GM18519 (cell line): Measurements from ENCODE around the gene FUNDC2.

Source experiments
- ATAC-seq: cut with Tn5 transposase; IDR thresholded peaks from one replicate; pipeline ENCODE4 v1.9.1; 2021; ENCODE audit warnings: mild to moderate bottlenecking, moderate library complexity; ENCODE audit not compliant: unreplicated experiment, low FRiP score

Gene FUNDC2

GRCh38 chrX:155068165-155068564 lies 41.5 kb downstream of the FUNDC2 start:
- no peak for ATAC-seq

- no peak for ATAC-seq
These were observed 42.8 kb downstream of the FUNDC2 start for GRCh38 chrX:155069414-155069813.

GRCh38 chrX:155070038-155070437 lies 43.4 kb downstream of the FUNDC2 start:
- ATAC-seq = no peak

DNA sequence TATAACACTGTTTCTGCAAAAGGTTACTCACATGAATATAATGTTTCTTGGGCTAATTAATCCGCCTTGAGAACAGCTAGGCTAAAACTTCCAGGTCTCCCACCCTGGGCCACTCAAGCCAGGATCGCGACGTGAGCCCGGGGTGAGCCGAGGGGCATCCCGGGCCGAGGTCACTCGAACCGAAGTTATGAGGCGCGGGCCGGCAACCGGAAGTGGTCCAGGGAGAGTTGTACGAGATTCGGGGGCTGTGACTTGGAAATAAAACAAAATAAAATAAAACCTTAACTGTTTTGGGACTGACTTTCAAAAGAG lies 44.0 kb downstream of the FUNDC2 start:
- ATAC-seq = no peak

GRCh38 chrX:155070975-155071693 lies 44.5 kb downstream of the FUNDC2 start, which contains the start of the genes BRCC3, CMC4 and MTCP1:
Gene BRCC3, plus strand, starts transcription at chrX:155071508. Its CDS starts 20 bp downstream, at chrX:155071528.
Gene CMC4, minus strand, starts transcription at chrX:155071136. Its CDS starts 7,113 bp downstream, at chrX:155064023.
Gene MTCP1, minus strand, starts transcription at chrX:155071136. Its CDS starts 5,126 bp downstream, at chrX:155066010.
- peak; percentile 73 for ATAC-seq

- no peak for ATAC-seq
These were observed 45.1 kb downstream of the FUNDC2 start for GRCh38 chrX:155071694-155072280.

GRCh38 chrX:155086202-155086840 lies 59.7 kb downstream of the FUNDC2 start:
- ATAC-seq = no peak

DNA sequence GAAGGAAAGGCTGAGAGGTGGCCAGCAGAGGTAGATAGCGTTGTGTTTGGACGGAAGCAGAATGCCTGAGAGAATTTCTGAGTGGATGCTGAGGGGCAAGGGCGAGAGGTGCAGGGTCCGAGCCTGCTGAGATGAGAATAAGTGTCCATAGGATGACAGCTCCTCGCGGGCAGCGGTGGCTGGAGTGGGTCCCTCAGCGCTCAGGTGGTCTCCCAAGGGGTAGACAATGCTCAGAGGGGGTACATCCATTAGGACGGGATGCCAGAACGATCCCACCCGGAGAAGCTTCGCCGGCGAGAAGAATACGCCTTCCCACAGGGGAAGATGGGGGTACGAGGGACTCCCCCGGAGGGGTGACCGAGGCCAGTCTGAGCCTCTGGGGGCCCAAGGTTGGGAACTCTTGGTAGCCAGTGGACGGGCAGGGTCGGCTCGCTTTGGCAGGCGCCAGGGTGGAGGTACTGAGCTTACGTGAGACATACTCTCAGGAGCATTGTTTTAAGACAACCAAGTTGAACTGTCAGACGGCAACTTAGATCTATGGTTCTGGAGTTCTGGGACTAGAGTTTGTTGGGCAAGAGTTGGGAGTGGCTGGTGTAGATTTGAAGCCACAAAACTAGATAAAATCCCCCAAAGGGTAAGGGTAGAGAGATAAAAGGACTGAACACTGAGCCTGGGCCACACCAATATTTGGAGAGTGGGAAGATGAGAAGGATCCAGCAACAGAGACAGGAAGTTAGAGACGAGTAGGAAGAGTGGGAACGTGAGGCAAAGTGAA lies 60.5 kb downstream of the FUNDC2 start:
- no peak for ATAC-seq

DNA sequence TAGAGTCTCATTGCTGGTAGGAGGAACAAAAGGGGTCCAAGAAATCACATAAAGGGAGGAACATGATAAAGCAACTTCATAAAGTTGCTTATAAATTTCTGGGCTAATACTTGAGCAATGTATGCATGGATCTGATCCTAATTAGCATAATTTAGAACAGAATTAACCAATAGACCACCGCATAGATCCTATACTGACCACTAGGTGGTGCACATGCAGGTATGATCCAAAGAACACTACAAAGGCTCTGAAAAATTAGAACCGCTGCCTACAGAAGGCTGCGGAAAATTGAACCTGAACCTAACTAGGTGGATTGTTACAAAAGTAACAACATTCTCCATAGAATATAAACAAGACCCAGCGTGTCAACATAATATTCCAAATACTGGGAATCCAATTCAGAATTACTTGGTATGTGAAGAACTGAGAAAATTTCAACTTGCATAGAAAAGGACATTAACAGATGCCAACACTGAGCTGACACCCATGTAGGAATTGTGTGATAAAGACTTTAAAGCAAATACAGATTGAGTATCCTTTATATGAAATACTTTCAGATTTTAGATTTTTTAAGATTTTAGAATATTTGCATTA lies 67.9 kb downstream of the FUNDC2 start:
- no peak for ATAC-seq

DNA sequence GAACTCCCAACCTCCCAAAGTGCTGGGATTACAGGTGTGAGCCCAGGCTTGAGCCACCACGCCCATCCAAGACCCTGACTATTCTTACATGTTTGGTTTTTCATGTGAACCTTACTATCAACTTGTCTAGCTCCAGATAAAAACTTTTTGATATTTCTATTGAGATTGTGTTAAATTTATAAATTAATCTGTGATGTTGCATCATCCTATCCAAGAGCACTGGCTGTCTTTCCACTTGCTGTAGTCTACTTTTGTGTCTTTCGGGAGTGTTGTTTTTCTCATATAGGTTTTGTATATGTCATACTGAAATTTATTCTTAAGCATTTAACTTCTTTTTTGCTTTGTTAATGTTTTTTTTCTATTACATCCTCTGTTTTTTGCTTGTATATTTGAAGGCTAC lies 79.3 kb downstream of the FUNDC2 start:
- ATAC-seq = no peak

- ATAC-seq = no peak
These were observed 81.8 kb downstream of the FUNDC2 start for GRCh38 chrX:155108427-155108826.
